ENCODE measurements around the gene WHRN. TPM values are rescaled to one million over a fixed set of nuclear protein-coding genes. Genes with fewer than 3 reads are reported as not detected.

Gene WHRN
- total and polyA plus RNA-seq, 2 experiments from 2014 or later: 8.3 to 8.9 TPM

DNA sequence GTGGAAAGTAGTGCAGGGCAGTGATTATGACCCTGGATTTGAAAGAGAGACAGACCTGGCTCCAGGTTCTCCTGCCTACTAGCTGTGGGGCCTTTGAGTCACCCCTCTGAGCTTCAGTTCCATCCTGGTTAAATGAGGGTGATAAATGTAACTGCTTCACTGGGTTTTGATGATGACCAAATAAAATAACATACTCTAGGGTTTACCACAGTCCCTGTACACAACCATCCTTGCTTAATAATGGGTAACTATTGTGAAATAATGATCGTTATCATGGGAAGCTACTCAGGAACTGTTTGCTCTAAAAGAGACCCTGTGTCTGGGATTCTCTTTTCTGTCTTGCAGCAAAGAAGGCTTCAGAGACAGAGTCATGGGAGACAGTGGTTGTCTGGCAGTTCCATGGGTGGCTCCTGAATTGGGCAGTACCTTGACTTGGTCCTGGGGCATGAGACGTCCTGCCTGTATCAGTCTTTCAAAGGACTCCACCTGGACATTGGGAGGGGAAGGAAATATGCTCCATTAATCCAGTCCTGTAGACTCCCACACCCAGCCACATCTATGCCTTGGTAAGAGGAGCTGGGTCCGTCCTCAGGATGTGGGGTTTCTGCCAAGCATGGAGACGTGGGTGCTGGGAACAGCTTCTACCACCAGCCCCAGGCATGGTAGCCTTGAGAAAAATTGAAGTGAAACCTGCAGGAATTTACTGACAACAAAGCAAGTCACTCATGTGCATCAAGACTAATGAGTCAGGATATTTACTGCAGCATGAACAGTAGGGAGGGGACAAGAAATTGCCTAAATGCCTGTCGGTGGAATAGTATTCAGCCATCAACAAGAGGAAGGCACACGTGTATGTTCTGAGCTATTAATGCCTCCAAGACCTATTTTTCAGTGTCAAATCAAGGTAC, 140.9 kb downstream of the WHRN start:
- H2AFZ ChIP-seq: no peak overlapping the region
- no peaks in the 10 kb centered on the region for H4K20me1 ChIP-seq (replicated peaks; ENCODE audit: insufficient read depth)
- no peaks in the 10 kb centered on the region for H3K9me3 Mint-ChIP-seq
- H3K36me3 ChIP-seq (ENCODE audit: insufficient read depth): peaks cover 9% of the 10 kb centered on the region; the same call in 1 of the 2 replicates
- peaks cover 1% of the 10 kb centered on the region; the same call in 1 of the 2 replicates for H3F3A ChIP-seq (replicated peaks; ENCODE audit: low read depth)
- no peak overlapping the region for H3K27ac Mint-ChIP-seq
- DNase-seq (ENCODE audit: low spot score) (no peak), ATAC-seq (no peak)
- no peak overlapping the region for H3K4me3 ChIP-seq
- no peak for TF ChIP-seq ZNF331 (CRISPR knock-in tag; IDR thresholded peaks at IDR 0.05; ENCODE audit: low read depth)
- no peak for TF ChIP-seq ZNF114 (CRISPR knock-in tag; IDR thresholded peaks at IDR 0.05)
- TF ChIP-seq, protein P1, sequence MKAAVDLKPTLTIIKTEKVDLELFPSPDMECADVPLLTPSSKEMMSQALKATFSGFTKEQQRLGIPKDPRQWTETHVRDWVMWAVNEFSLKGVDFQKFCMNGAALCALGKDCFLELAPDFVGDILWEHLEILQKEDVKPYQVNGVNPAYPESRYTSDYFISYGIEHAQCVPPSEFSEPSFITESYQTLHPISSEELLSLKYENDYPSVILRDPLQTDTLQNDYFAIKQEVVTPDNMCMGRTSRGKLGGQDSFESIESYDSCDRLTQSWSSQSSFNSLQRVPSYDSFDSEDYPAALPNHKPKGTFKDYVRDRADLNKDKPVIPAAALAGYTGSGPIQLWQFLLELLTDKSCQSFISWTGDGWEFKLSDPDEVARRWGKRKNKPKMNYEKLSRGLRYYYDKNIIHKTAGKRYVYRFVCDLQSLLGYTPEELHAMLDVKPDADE (IDR thresholded peaks at IDR 0.05): no peak
- TF ChIP-seq, protein P2, sequence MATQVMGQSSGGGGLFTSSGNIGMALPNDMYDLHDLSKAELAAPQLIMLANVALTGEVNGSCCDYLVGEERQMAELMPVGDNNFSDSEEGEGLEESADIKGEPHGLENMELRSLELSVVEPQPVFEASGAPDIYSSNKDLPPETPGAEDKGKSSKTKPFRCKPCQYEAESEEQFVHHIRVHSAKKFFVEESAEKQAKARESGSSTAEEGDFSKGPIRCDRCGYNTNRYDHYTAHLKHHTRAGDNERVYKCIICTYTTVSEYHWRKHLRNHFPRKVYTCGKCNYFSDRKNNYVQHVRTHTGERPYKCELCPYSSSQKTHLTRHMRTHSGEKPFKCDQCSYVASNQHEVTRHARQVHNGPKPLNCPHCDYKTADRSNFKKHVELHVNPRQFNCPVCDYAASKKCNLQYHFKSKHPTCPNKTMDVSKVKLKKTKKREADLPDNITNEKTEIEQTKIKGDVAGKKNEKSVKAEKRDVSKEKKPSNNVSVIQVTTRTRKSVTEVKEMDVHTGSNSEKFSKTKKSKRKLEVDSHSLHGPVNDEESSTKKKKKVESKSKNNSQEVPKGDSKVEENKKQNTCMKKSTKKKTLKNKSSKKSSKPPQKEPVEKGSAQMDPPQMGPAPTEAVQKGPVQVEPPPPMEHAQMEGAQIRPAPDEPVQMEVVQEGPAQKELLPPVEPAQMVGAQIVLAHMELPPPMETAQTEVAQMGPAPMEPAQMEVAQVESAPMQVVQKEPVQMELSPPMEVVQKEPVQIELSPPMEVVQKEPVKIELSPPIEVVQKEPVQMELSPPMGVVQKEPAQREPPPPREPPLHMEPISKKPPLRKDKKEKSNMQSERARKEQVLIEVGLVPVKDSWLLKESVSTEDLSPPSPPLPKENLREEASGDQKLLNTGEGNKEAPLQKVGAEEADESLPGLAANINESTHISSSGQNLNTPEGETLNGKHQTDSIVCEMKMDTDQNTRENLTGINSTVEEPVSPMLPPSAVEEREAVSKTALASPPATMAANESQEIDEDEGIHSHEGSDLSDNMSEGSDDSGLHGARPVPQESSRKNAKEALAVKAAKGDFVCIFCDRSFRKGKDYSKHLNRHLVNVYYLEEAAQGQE (IDR thresholded peaks at IDR 0.05; ENCODE audit: unreplicated experiment): no peak
- TF ChIP-seq JUNB (IDR thresholded peaks at IDR 0.05; ENCODE audit: unreplicated experiment): no peak
- TF ChIP-seq POLR2AphosphoS5 (IDR thresholded peaks at IDR 0.05; ENCODE audit: low read depth): no peak
- TF ChIP-seq, protein P3, sequence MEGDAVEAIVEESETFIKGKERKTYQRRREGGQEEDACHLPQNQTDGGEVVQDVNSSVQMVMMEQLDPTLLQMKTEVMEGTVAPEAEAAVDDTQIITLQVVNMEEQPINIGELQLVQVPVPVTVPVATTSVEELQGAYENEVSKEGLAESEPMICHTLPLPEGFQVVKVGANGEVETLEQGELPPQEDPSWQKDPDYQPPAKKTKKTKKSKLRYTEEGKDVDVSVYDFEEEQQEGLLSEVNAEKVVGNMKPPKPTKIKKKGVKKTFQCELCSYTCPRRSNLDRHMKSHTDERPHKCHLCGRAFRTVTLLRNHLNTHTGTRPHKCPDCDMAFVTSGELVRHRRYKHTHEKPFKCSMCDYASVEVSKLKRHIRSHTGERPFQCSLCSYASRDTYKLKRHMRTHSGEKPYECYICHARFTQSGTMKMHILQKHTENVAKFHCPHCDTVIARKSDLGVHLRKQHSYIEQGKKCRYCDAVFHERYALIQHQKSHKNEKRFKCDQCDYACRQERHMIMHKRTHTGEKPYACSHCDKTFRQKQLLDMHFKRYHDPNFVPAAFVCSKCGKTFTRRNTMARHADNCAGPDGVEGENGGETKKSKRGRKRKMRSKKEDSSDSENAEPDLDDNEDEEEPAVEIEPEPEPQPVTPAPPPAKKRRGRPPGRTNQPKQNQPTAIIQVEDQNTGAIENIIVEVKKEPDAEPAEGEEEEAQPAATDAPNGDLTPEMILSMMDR (conservative IDR thresholded peaks at IDR 0.05; ENCODE audit: low read depth in 2 of 2): no peak
- TF ChIP-seq EZH2 (IDR thresholded peaks at IDR 0.05; ENCODE audit: low read depth, unreplicated experiment): no peak
- TF ChIP-seq NANOG (IDR thresholded peaks at IDR 0.05; ENCODE audit: borderline replicate concordance): no peak
- no peak for TF ChIP-seq STAT1 (IDR thresholded peaks at IDR 0.05; ENCODE audit: unreplicated experiment)
- TF ChIP-seq EZH2phosphoT487 (IDR thresholded peaks at IDR 0.05; ENCODE audit: unreplicated experiment): no peak
- H3K4me3 Mint-ChIP-seq: no peak overlapping the region
- peaks cover 6% of the 10 kb centered on the region for H3K27me3 Mint-ChIP-seq (ENCODE audit: insufficient read depth, low read depth, poor library complexity)
- no peaks in the 10 kb centered on the region for H3K27me3 ChIP-seq (ENCODE audit: insufficient read depth)
- H3K4me2 ChIP-seq: no peak overlapping the region
- H3K79me2 ChIP-seq (replicated peaks; ENCODE audit: insufficient read depth): peaks cover 4% of the 10 kb centered on the region; the same call in 1 of the 2 replicates
- peaks cover 77% of the 10 kb centered on the region for H3K36me3 Mint-ChIP-seq (ENCODE audit: low read depth)
- H3K4me1 ChIP-seq (ENCODE audit: insufficient read depth): peaks cover 5% of the 10 kb centered on the region
- H3K27ac ChIP-seq (ENCODE audit: low read depth): no peak overlapping the region
- 0 out of 2 replicates have a peak, but pooled peaks cover 2% of the 10 kb centered on the region for H3K9me2 ChIP-seq (ENCODE audit: insufficient read depth)
- peaks cover 10% of the 10 kb centered on the region for H3K4me1 Mint-ChIP-seq

Data from GM23338 (cell line).